GM19455 (cell line): ENCODE data around the gene SPATA32.

ENCODE experiments used
- ATAC-seq: cut with Tn5 transposase; IDR thresholded peaks from one replicate; pipeline ENCODE4 v1.9.1; 2021; ENCODE audit not compliant: unreplicated experiment

SPATA32 gene

GRCh38 chr17:45230787-45231480 is 31.0 kb downstream of the SPATA32 start:
- no peak for ATAC-seq

DNA sequence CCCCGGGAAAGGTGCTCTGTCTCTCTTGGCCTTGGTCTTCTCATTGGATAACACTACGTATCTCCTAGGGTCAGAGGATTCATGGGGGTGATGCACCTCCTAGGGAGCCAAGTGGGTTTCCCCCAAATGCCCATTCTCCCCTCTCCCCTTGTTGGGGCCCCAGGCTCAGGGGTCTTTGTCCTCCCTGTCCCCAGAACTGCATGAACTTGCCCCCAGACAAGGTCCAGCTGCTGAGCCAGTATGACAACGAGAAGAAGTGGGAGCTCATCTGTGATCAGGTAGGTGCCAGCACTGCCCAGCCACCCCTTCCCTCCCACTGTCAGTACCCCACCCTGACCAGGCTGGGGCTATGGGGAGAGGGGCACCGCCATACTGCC is 31.5 kb downstream of the SPATA32 start:
- no peak for ATAC-seq

DNA sequence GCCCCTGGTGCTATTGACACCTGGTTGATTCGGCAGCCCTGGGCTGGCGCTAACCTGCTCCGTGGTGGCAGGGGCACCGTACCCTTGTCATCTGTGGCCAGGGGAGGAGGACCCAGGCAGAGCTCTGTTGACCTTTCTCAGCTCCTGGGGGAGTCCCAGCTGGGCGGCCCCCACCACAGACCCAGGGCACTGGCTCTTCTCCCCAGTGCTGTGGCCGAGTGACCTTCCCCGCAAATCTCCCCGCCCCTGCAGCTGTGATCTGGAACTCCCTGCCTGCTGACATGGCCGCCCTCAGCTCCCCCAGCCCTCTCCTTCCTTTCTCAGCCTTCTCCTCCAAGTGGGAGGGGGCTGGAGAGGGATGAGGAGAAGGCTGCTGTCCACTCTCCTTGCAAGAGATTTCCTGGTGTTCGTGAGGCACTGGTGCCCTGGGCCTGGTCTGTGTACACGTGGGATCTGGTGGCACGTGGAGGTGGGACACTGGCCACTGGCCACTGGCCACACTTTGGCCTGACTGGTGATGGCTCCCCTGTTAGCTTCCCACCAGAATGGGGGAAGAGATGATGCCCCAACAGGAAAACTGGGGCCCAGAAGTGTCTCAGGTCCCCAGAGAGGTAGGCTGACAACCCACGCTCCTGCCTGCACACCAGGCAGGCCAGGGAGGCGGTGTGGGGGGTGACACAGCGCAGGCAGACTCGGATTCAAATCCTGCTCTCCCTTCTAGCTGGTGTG is 32.0 kb downstream of the SPATA32 start:
- no peak for ATAC-seq

GRCh38 chr17:45228763-45229539 is 32.9 kb downstream of the SPATA32 start:
- ATAC-seq = no peak

DNA sequence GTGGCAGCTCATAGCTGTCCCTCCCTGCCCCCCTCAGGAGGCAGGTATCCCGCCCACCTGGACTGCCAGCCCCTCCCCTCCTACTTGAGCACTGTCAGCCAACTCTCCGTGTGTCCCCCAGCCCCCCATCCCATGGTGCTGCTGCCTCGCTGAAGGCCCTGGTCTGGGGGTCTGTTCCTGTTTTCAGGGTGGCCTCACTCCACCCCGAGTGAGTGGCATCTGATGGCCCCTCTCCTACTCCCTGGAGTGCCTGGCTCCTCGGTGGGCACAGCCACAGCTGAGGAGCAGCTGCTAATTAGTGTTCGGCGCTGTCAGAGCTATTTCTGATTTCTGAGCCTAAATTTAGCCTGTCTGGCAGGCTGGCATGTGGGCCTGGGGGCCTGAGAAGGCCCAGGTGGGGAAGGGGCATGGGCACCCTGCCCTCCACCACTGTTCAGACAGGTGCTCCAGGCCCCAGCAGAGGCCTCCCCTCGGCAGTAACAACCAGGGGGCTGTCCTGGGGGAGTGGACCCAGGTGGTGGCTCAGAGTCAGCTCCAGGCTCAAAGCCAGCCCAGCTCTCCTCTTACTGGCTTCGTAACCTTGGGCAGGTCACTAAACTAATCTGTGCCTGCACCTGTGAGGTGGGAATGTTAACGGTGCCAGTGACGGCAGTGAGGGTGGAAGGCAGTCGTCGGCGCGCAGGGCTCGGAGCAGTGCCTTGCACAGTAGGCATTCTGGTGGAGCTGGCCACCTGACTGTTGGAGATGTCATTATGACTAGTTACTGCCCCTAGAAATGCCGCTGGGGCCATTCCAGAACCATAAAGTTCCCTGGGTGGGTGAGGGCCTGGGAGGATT is 33.8 kb downstream of the SPATA32 start:
- ATAC-seq = no peak

GRCh38 chr17:45227101-45227925 is 34.6 kb downstream of the SPATA32 start:
- no peak for ATAC-seq

GRCh38 chr17:45226576-45226975 is 35.3 kb downstream of the SPATA32 start:
- ATAC-seq = no peak

- no peak for ATAC-seq
Measured at GRCh38 chr17:45225964-45226530, 35.8 kb downstream of the SPATA32 start.

- ATAC-seq = no peak
Measured at GRCh38 chr17:45225051-45225700, 36.7 kb downstream of the SPATA32 start.

DNA sequence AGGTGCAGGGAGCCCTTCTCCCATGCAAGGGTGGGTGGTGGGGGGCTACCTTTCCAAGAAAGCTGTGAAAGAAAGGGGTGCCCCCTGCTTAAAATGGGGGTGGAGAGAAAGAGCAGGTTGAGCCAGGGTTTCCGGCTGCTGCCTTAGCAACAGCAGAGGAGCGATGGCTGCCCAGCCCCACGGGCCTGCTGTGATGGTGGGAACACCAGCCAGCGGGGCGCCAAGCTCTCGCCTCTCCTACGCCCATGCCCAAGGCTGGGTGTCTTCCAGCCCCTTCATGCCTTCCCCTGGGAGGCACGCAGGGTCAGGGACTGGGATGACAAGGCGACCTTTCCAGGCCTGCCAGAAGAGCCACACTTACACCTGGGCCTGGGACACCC is 37.2 kb downstream of the SPATA32 start:
- no peak for ATAC-seq

DNA sequence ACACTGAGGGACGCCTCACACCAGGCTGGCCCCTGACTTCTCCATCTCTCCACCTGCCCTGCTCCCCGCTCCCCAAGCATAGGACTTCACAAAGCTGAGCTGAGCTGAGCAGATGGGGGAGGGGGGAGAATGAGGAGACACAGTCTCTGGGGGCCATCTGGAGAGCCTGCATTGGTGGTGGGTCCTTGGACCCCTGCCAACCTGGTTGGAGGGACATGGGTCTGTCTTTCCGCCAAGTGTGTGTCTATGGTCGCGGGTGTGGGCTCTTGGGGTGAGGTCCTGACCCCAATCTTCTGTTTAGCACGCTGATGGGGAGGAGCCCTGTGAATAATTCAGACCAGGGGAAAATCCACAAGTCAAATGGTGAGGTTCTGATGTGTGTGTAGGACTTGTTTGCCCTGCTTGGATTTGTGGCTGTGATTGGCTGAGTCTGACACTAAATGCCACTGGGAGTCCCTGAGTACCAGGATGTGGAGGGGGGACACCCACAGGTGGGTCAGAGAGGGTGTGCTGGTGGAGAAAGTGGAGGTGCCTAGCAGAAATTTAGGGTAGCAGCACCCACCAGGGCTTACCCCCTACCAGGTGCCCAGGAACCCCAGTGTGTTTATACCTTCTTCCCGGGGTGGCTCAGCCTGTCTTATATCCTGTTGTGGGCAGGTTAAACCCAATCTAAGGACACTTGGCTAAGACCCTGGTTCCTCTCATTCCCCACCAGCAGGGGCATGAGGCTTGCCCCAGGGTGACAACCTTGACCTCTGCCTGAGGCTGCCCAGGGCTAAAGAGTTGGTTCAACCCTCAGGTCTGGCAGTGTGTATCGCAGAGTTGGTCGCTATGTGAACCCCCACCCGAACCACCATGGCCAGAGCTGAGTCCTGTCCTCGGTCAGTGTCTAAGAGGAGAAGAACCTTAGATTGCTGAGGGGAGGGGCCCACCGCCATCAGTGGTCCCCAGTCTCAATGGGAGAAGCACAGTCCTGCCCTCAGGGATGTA is 38.1 kb downstream of the SPATA32 start:
- ATAC-seq = no peak

GRCh38 chr17:45222996-45223538 is 38.8 kb downstream of the SPATA32 start:
- ATAC-seq = no peak

DNA sequence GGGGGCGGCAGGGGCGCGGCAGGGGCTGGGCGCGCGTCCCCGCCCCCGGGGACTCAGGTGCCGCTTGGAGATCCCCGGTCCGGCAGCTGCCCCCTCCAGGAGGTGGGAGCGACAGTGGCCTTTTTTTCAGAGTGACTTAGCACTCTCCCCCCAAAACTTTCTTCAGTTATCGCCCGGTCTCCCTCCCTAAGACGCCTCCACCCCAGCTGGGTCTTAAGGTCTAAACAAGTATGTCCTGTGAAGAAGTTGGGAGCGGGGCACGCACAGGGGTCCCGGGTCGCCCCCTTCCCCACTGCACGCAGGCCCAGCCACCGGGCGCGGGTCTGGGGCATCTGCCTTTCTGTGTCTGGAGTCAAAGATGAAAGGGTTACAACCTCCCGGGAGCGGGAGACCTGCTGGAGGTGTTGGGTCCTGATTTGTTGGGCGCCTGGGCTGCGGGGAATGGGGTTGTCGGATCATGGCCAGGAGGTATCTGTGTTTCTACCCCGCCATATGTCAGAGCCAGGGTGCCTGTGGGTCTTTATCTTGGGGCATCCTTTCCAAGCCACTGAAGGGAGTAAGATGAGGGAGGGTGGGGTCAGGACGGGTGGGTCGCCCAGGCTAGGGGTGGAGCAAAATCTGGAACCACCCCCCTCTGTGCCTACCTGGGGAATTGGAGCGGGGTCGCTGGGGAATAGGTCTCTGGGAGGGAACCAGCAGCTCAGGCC is 39.5 kb downstream of the SPATA32 start:
- ATAC-seq = no peak

DNA sequence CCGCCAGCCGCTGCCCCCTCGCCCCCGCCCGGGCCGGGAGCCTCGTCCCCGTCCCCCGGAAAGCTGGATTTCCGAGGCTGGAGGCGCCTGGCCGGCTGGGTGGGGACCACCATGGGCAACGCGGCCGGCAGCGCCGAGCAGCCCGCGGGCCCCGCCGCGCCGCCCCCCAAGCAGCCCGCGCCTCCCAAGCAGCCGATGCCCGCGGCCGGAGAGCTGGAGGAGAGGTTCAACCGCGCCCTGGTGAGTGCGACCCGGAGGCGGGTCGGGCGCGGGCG is 39.9 kb downstream of the SPATA32 start:
- no peak for ATAC-seq

GRCh38 chr17:45221081-45222013 is 40.5 kb downstream of the SPATA32 start, which contains the start of gene FMNL1:
Gene FMNL1, plus strand, starts transcription at chr17:45221885. Its CDS starts 240 bp downstream, at chr17:45222125.
- no peak for ATAC-seq

DNA sequence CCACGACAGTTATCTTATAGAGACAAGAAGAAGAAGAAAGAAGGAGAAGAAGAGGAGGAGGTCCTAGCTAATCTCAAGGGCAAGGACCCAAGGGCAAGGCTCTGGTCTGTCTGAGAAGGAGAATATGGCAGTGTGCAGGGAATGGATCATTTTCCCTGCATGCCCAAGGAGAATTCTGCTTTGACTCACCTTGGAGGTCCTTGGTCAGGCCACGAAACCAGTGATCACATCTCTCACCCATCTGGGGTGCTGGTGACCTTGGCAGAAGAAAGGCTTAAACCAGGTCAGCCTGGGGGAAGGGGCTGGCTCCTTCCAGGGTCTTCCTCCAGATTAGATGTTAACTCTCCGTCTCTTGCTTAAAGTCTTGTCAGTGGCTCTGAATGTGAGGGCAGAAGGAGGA is 41.8 kb downstream of the SPATA32 start:
- ATAC-seq = no peak
